NCI-H345 treated with DMSO at 0.1 percent for 48 hours (cell line): Measurements from ENCODE around the gene WDR20.
"Not testable (repeated sequence)": the region's sequence is repeated elsewhere in the genome, so short reads cannot be mapped to it uniquely, and the experiment has no call there.

Experiments used
- DNase-seq: peaks from one replicate; lab custom pipeline; 2025; ENCODE audit not compliant: unreplicated experiment; lab: John Stamatoyannopoulos, UW

Gene WDR20

DNA sequence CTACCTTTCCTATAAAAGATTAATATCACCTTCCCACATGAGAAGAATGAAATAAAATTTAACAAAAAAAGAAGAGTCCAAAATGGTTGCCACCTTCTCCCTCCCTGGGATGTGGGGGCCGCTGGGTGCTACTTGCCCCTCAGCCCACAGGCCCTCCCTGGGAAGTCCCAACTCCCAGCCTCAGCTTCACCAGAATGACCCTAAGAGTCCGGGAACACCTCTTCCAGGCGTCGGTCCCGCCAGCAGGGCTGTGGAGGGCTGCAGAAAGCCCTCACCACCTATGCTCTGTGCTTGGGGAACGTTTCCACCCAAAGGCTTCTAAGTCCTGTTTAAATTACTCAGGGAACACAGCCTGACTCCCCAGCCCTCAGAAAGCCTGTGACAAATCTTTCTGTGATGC, 93.4 kb downstream of the WDR20 start:
- no peak for DNase-seq

DNA sequence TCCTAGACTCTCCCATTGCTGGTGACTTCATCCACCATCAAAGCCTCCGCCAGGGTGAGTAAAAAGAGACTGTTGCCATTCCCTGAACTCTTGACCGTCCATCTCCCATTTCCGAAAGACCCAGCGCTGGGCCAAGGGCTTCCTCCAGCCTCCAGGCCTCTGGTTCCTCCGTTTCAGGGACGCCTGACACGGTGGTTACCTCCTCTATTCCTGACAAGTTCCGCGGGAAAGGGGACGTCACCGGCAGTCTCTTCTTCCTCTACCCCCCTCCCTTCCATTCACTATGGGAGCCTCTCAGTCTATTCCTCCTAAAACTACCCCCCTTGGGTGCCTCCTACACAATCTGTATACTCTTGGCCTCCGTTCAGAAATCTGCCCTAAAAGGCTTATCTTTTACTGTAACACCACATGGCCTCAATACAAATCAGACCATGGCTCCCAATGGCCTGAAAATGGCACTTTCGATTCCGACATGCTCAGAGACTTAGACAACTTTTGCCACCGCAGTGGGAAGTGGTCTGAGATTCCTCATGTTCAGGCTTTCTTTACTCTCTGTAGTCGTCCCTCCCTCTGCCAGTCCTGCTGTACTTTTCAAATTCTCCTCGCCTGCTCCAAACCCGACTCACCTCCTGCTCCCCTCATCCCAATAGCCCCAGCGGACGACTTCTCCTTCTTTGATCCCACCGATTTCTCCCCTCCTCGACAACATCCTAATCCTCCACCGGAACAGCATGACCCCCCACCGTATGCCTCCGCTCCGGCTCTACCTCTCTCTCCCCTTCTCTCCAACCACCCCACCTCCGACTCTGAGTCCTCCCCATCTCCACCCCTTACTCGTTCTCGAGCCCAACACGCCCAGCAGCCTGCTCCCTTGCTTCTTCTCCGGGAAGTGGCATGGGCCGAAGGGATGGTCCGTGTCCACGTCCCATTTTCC, 94.9 kb downstream of the WDR20 start:
- no peak for DNase-seq

DNA sequence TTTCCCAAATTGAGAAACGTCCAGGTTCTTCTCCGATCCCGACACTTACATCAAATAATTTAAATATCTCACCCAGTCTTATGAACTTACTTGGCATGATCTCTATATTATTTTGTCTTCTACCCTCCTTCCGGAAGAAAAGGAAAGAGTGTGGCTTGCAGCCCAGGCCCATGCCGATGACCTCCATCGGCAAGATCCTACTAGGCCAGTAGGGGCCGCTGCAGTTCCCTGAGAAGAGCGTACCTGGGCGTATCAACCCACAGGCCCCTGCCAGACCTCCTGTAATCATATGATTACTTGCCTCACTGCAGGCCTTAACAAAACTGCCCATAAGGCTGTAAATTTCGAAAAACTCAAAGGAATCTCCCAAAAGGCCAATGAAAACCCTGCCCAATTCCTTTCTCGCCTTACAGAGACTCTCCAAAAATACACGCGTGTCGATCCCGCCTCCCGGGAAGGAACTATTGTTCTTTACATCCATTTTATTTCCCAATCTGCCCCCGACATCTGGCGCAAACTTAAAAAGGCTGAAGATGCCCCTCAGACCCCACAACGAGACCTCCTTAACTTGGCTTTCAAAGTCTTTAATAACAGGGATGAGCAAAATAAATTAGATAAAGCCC, 95.7 kb downstream of the WDR20 start:
- peak; percentile 52 for DNase-seq

DNA sequence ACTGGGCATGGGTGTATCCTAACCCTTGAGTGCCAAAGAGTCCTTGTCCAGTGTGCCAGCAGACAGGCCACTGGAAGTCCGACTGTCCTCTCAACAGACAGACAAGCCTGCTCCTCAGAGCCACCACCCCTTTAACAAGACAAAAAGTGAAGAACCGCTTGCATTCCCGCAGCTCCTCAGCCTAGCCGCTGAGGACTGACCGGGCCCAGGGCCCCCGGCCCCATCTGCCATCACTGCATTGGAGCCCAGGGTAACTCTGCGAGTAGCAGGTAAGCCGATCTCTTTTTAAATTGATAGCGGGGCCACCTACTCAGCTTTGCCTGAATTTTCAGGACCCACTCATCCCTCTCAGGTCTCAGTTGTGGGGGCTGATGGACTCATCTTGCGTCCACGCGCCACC, 96.3 kb downstream of the WDR20 start:
- DNase-seq = no peak

GRCh38 chr14:102238131-102238530, 98.4 kb downstream of the WDR20 start:
- no peak for DNase-seq

DNA sequence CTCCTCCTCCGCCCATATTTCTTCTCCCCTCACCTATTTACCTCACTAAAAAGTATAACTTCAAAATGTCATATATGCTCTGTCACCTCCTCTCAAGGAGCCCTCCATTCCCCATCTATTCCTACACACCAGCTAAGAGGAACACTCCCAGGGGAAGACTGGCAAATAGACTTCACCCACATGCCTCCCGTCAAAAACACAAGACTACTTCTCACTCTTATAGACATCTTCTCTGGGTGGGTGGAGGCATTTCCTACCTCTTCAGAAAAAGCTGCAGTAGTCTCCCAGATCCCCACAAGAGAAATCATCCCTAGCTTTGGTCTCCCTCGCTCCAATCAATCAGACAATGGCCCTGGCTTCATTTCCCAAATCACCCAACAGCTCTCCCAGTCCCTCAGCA, 99.1 kb downstream of the WDR20 start:
- no peak for DNase-seq

- no peak for DNase-seq
Observed at GRCh38 chr14:102239231-102239630, 99.5 kb downstream of the WDR20 start.

DNA sequence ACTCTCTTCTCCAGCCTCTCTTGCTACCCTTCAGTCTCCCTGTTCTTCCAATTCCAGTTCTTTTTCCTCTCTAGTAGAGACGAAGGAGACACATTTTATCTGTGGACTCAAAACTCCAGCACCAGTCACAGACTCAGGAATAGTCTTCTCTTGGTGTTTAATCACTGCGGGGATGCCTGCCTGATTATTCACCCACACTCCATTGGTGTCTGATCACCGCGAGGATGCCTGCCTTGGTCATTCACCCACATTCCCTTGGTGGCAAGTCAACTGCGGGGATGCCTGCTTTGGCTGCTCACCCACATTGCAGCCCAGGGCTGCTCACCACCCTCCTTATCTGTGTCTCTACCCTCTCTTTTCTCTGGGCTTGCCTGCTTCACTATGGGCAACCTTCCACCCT, 100.8 kb downstream of the WDR20 start:
- DNase-seq = not testable (repeated sequence)

GRCh38 chr14:102241147-102241546, 101.5 kb downstream of the WDR20 start:
- DNase-seq = no peak

- DNase-seq = not testable (repeated sequence)
Observed at GRCh38 chr14:102243795-102244194, 104.1 kb downstream of the WDR20 start.

GRCh38 chr14:102246071-102246470, 106.4 kb downstream of the WDR20 start:
- DNase-seq = no peak

- no peak for DNase-seq
Observed at GRCh38 chr14:102248121-102248520, 108.4 kb downstream of the WDR20 start.

GRCh38 chr14:102249041-102249440, 109.3 kb downstream of the WDR20 start:
- DNase-seq = no peak

DNA sequence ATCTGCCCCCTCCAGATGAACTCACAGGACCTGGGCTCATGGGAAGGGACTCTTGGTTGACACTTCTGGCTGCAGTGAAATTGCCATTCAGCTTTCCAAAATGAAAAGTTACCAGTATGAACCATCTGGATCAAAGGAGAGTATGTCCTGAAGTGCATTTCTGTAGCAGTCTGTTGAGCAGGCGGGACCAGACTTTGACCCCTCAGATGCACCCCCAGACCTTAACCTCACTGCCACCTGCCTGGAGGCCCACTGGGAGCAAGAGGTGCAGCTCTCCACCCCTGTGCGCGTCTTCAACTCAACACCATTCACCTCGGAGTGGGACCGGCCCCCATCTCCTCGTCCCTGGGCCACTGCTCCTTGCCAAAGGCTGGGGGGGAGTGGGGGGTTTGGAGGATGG, 110.3 kb downstream of the WDR20 start:
- no peak for DNase-seq

DNA sequence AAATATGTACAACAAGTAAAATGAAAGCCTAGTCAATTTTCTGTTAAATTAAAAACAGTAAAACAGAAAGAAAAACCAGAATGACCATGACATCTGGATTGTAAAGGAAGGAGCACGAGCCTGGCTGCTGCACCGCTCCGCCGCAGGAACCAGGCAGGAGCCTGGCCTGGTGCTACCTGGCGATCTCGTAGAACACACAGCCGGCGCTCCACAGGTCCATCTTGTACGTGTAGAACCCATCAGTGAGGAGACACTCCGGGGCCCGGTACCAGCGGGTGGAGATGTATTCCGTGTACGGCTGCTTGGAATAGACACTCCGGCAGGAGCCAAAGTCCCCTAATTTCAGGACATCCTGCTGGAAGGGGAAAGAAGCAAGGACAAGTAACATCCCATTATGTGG, 110.9 kb downstream of the WDR20 start:
- no peak for DNase-seq

DNA sequence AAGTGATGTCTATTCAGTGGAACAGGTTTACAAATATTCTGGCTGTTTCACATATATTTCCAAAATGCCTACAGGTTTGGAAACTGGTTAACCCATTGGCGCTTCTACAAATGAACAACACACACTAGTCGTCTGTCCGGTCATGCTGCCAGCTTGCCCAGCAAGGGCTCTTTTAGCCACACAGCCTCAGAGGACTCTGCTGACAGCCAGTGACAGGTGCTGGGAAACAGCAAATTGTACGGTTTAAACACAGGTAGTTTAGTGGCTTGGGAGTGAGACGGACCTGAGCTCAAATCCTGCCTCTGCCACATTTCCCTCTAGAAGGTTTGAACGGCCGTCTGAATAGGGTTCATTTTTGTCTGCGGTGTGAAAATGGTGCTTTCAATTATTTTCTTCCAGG, 111.5 kb downstream of the WDR20 start:
- DNase-seq = no peak

GRCh38 chr14:102252834-102253801, 113.4 kb downstream of the WDR20 start:
- DNase-seq = no peak

- DNase-seq = no peak
Observed at GRCh38 chr14:102255401-102256190, 115.9 kb downstream of the WDR20 start.

- no peak for DNase-seq
Observed at GRCh38 chr14:102256716-102257115, 117.0 kb downstream of the WDR20 start.

GRCh38 chr14:102258136-102258535, 118.4 kb downstream of the WDR20 start:
- no peak for DNase-seq
